OCI-LY3 (cell line): ENCODE measurements around the gene AGER.

Experiments
- CTCF ChIP-seq: fragments of 200-600, 300-600 bp; sonication (generic); IDR thresholded peaks from 2 replicates; pipeline ENCODE4 v1.5.1; 2014; ENCODE audit warnings: antibody characterized with exemption, low read length, low read depth
- EZH2phosphoT487 ChIP-seq: fragments of 200-600 bp; shearing (Covaris generic); IDR thresholded peaks from 2 replicates; pipeline ENCODE4 v1.6.1; 2018; ENCODE audit warnings: antibody characterized with exemption, mixed run types, low read depth

DNA sequence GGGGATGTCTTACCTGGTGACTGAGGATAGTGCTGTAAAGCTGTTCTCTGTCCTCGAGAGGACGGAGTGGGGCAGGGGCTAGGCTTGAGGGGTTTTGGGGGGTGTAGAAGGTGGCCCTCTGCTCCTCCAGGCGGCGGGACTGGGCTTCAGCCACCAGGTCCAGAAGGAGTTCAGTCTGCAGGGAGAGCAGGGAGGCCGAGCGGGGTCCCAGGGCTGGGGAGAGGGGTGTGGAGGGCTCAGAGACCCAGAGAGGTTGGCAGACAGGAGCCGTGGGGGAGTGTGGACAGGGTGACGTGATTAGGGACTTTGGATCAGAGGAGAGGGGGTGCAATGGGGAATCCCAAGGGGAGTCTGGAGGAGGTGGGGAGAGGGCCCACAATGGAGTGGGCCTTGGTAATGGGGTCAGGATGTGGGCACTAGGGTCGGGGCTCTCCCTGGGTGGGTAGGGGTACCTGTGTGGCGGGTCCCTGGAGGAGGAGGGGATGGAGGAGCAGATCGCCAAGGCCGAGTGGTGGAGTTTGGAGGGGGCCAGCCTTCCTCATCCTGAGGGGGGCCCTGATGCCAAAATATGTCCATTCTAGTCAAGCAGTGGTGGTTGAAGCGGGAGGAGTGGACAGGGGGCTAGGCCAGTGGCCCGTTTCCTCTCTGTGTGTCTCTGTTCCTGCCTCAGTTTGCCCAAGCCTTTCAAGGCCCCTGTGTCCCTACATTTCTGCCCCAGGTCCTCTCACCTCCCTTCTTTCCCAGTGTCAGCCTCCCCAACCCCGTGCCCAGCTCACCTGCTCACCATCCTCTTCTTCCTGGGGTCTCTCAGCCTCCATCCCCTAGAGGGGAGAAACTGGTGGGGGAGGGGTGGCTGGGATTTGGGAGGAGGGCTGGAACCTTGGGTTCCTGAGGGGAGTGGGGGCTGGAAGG lies 7.9 kb upstream of the AGER start:
- TF ChIP-seq CTCF = no peak
- no peak for TF ChIP-seq EZH2phosphoT487
